IMR-90 (cell line): Measurements from ENCODE around the gene C2.

Source experiments
- BHLHE40 ChIP-seq: fragments of 150-350 bp; IDR thresholded peaks from 2 replicates; pipeline ENCODE4 v1.6.1; 2016; ENCODE audit warnings: mild to moderate bottlenecking, low read depth, low read length
- CEBPB ChIP-seq: IDR thresholded peaks from 2 replicates; pipeline ENCODE4 v1.6.1; 2012; ENCODE audit warnings: low read depth, low read length, improper control_type of control experiment
- CHD1 ChIP-seq: IDR thresholded peaks from 2 replicates; pipeline ENCODE4 v1.6.1; 2012; ENCODE audit warnings: low read depth, low read length, improper control_type of control experiment
- CTCF ChIP-seq: conservative IDR thresholded peaks from 2 replicates; pipeline ENCODE4 v1.5.1; 2012; ENCODE audit warnings: mild to moderate bottlenecking, low read depth, low read length, improper control_type of control experiment
- ELK1 ChIP-seq: fragments of 150-350 bp; IDR thresholded peaks from 2 replicates; pipeline ENCODE4 v1.6.1; 2016; ENCODE audit warnings: low read depth, mild to moderate bottlenecking, low read length, moderate library complexity, borderline replicate concordance
- FOS ChIP-seq: fragments of 150-350 bp; IDR thresholded peaks from 2 replicates; pipeline ENCODE4 v1.6.1; 2016; ENCODE audit warnings: low read depth, low read length
- MAFK ChIP-seq: IDR thresholded peaks from 2 replicates; pipeline ENCODE4 v1.6.1; 2012; ENCODE audit warnings: low read depth, low read length, improper control_type of control experiment
- MAZ ChIP-seq: IDR thresholded peaks from 2 replicates; pipeline ENCODE4 v1.6.1; 2012; ENCODE audit warnings: low read depth, mild to moderate bottlenecking, low read length, improper control_type of control experiment, moderate library complexity, borderline replicate concordance
- POLR2A ChIP-seq: IDR thresholded peaks from 2 replicates; pipeline ENCODE4 v1.6.1; 2012; ENCODE audit warnings: mild to moderate bottlenecking, low read depth, low read length
- RAD21 ChIP-seq: IDR thresholded peaks from 2 replicates; pipeline ENCODE4 v1.6.1; 2012; ENCODE audit warnings: low read length, improper control_type of control experiment
- RCOR1 ChIP-seq: IDR thresholded peaks from 2 replicates; pipeline ENCODE4 v1.6.1; 2012; ENCODE audit warnings: mild to moderate bottlenecking, low read length, improper control_type of control experiment; ENCODE audit not compliant: insufficient replicate concordance
- RFX5 ChIP-seq: IDR thresholded peaks from 2 replicates; pipeline ENCODE4 v1.8.0; 2012; ENCODE audit warnings: low read depth, mild to moderate bottlenecking, low read length, moderate library complexity
- USF2 ChIP-seq: fragments of 150-350 bp; IDR thresholded peaks from 2 replicates; pipeline ENCODE4 v1.6.1; 2017; ENCODE audit warnings: mild to moderate bottlenecking, antibody characterized with exemption, low read length, low read depth

- TF ChIP-seq CTCF = no peak
- TF ChIP-seq POLR2A = no peak
- TF ChIP-seq BHLHE40 = no peak
- TF ChIP-seq USF2 = no peak
- no peak for TF ChIP-seq MAZ
- TF ChIP-seq RFX5 = no peak
- no peak for TF ChIP-seq CEBPB
- no peak for TF ChIP-seq FOS
- TF ChIP-seq RAD21 = no peak
- TF ChIP-seq MAFK = no peak
- TF ChIP-seq CHD1 = no peak
- no peak for TF ChIP-seq RCOR1
- no peak for TF ChIP-seq ELK1
Observed at GRCh38 chr6:31915351-31915750, 12.2 kb upstream of the C2 start.
